ENCODE results near the gene ATP8A2. TPM values are rescaled to one million over a fixed set of nuclear protein-coding genes. Genes with fewer than 3 reads are reported as not detected.

Gene ATP8A2
- total and polyA plus RNA-seq, 9 of the 15 experiments (the other 6 are each of a cell fraction or from before 2014, with no cell fraction given), result under 0.01 to 0.33 (median 0.06) TPM; not detected in 4

DNA sequence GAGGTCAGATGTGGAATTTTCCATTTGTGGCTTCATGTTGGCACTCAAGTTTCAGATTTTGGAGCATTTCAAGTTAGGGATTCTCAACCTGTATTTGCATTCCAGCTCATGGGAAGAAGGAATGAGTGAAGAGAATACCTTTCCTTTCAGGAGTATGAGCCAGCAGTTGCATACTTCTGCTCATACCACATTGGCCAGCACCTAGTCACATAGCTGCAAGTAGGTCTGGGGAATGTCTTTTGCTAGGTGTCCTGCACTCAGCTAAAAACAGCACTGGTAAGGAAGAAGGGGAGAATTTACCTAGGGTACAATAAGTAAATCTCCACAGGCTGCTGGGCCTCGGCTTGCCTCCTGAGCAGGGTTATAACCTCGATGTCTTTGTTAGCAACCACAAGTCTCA is 24.6 kb upstream of the ATP8A2 start:
- Histone ChIP-seq H3K27ac (ENCODE audit: extremely low read depth, low read depth, low read length) (no peak overlapping the region), H3K9ac (ENCODE audit: insufficient read depth in 1 of 2, low read depth in 2 of 2, low read length in 2 of 2) (no peak overlapping the region), H3K36me3 (ENCODE audit: control insufficient read depth, insufficient read depth, low read length) (no peaks in the 10 kb centered on the region; the same call in 2 of the 3 replicates), H2AFZ (ENCODE audit: low read depth, low read length) (no peak overlapping the region), H3K9me3 (replicated peaks; ENCODE audit: control insufficient read depth, insufficient read depth, low read depth, low read length) (no peaks in the 10 kb centered on the region), H3K79me2 (ENCODE audit: control insufficient read depth, insufficient read depth, low read length) (no peaks in the 10 kb centered on the region), H3K27me3 (ENCODE audit: control insufficient read depth in 2 of 2, insufficient read depth in 2 of 2, low read length in 2 of 2) (no peaks in the 10 kb centered on the region), H3K4me1 (replicated peaks in 1 of 2; ENCODE audit: control insufficient read depth in 2 of 2, insufficient read depth in 2 of 2, low read length in 2 of 2) (peaks cover 5 to 9% of the 10 kb centered on the region in 2 experiments; a peak in 3 of 5 replicates), H3K4me2 (ENCODE audit: insufficient read depth, low read length) (no peak overlapping the region), H4K20me1 (replicated peaks; ENCODE audit: control insufficient read depth, insufficient read depth, low read length) (no peaks in the 10 kb centered on the region), H3K4me3 (no peak overlapping the region), H3K9me1 (ENCODE audit: control insufficient read depth, insufficient read depth, low read length) (no peaks in the 10 kb centered on the region)
- ChIA-PET POLR2A (no interaction called here), CTCF (ENCODE audit: low intra/inter-chr PET ratio) (no interaction called here)
- FAIRE-seq (no peak), ATAC-seq (no peak; the same call in 1 of the 3 replicates), DNase-seq (ENCODE audit: extremely low read depth in 1 of 4, low spot score in 3 of 4) (no peak)
- WGBS (ENCODE audit: insufficient coverage, low coverage, missing lambda C conversion rate), result 69% methylated on average over 2 of the region's 2 CpGs
- in situ Hi-C loops (cut with MboI) (no loop called here), intact Hi-C loops (cut with micrococcal nuclease) (no loop called here)
- TF ChIP-seq HMG20A (CRISPR knock-in tag; conservative IDR thresholded peaks at IDR 0.05) (no peak), MTA2 (IDR thresholded peaks at IDR 0.05; ENCODE audit: low read depth) (no peak), ZSCAN32 (CRISPR knock-in tag; IDR thresholded peaks at IDR 0.05) (no peak)
- no TSS peak for BruUV-seq (replicated peaks)

DNA sequence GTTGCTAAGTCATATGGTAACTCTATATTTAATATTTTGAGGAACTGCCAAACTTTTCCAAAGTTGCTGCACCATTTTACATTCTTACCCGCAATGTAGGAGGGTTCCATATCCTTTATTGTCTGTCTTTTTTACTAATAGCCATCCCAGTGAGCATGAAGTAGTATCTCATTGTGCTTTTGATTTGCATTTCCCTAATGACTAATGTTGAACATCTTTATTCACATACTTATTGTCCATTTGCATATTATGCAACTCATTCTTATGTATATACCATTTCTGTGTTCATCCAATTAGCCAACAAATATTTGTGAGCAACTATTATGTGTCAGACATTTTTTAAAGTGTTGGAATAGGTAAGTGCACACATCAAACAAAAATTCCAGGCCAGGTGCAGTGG is 20.4 kb upstream of the ATP8A2 start:
- in situ Hi-C loops (cut with MboI) (no loop called here), intact Hi-C loops (cut with micrococcal nuclease) (no loop called here)
- 100% methylated on average over 1 of the region's 1 CpG for WGBS (ENCODE audit: insufficient coverage, low coverage, missing lambda C conversion rate)
- no peak overlapping the region for H3K4me3 ChIP-seq
- H2AFZ ChIP-seq (ENCODE audit: low read depth, low read length), result peak overlapping the region; percentile 85
- H4K20me1 ChIP-seq (replicated peaks; ENCODE audit: control insufficient read depth, insufficient read depth, low read length), result no peaks in the 10 kb centered on the region
- H3K79me2 ChIP-seq (ENCODE audit: control insufficient read depth, insufficient read depth, low read length), result no peaks in the 10 kb centered on the region
- peak overlapping the region; percentile 50 for H3K4me2 ChIP-seq (ENCODE audit: insufficient read depth, low read length)
- H3K9ac ChIP-seq (ENCODE audit: insufficient read depth in 1 of 2, low read depth in 2 of 2, low read length in 2 of 2), result peak overlapping the region in 1 of 2 experiments; percentile 51; a peak in 2 of 4 replicates
- no peaks in the 10 kb centered on the region for H3K36me3 ChIP-seq (ENCODE audit: control insufficient read depth, insufficient read depth, low read length)
- DNase-seq (ENCODE audit: extremely low read depth in 1 of 4, low spot score in 3 of 4) (no peak), ATAC-seq (no peak), FAIRE-seq (no peak)
- peak overlapping the region; percentile 83 for H3K27ac ChIP-seq (ENCODE audit: extremely low read depth, low read depth, low read length)
- H3K27me3 ChIP-seq (ENCODE audit: control insufficient read depth in 2 of 2, insufficient read depth in 2 of 2, low read length in 2 of 2), result no peaks in the 10 kb centered on the region
- no peaks in the 10 kb centered on the region for H3K9me1 ChIP-seq (ENCODE audit: control insufficient read depth, insufficient read depth, low read length)
- no peaks in the 10 kb centered on the region for H3K9me3 ChIP-seq (replicated peaks; ENCODE audit: control insufficient read depth, insufficient read depth, low read depth, low read length)
- peaks cover 15 to 27% of the 10 kb centered on the region in 2 experiments for H3K4me1 ChIP-seq (replicated peaks in 1 of 2; ENCODE audit: control insufficient read depth in 2 of 2, insufficient read depth in 2 of 2, low read length in 2 of 2)
- POLR2A ChIA-PET, result interaction anchor here (1.6 kb wide), 1 partner anchor 18 kb away, joined by 6 read pairs; no protein-coding TSS in a partner anchor
- CTCF ChIA-PET (ENCODE audit: low intra/inter-chr PET ratio), result no interaction called here
- BruUV-seq (replicated peaks), result no TSS peak
- no peak for TF ChIP-seq SMAD4 (CRISPR knock-in tag; conservative IDR thresholded peaks at IDR 0.05)
- TF ChIP-seq E2F3 (CRISPR knock-in tag; IDR thresholded peaks at IDR 0.05), result no peak
- TF ChIP-seq TEAD4 (IDR thresholded peaks at IDR 0.05; ENCODE audit: low read length), result no peak
- TF ChIP-seq TEAD4 (CRISPR knock-in tag; IDR thresholded peaks at IDR 0.05; ENCODE audit: borderline replicate concordance), result no peak
- TF ChIP-seq SFPQ (IDR thresholded peaks at IDR 0.05; ENCODE audit: low read depth, low read length), result no peak
- no peak for TF ChIP-seq ZNF431 (CRISPR knock-in tag; IDR thresholded peaks at IDR 0.05)
- TF ChIP-seq, protein P1, sequence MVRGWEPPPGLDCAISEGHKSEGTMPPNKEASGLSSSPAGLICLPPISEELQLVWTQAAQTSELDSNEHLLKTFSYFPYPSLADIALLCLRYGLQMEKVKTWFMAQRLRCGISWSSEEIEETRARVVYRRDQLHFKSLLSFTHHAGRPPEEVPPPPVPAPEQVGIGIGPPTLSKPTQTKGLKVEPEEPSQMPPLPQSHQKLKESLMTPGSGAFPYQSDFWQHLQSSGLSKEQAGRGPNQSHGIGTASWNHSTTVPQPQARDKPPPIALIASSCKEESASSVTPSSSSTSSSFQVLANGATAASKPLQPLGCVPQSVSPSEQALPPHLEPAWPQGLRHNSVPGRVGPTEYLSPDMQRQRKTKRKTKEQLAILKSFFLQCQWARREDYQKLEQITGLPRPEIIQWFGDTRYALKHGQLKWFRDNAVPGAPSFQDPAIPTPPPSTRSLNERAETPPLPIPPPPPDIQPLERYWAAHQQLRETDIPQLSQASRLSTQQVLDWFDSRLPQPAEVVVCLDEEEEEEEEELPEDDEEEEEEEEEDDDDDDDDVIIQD (CRISPR knock-in tag; IDR thresholded peaks at IDR 0.05), result no peak
- TF ChIP-seq MXD1 (CRISPR knock-in tag; IDR thresholded peaks at IDR 0.05; ENCODE audit: borderline replicate concordance, poor library complexity, severe bottlenecking), result no peak
- no peak for TF ChIP-seq SPI1 (IDR thresholded peaks at IDR 0.05; ENCODE audit: borderline replicate concordance, low read depth, low read length)
- TF ChIP-seq DDX20 (tag; IDR thresholded peaks at IDR 0.05; ENCODE audit: low read depth), result no peak

Data from K562 (cell line).